Prostate gland (tissue), 2 donors: ENCODE measurements around the gene DDX17. TPM values are rescaled to one million over a fixed set of nuclear protein-coding genes. Genes with fewer than 3 reads are reported as not detected.

ENCODE experiments used
- DNase-seq: peaks from one replicate; pipeline ENCODE4 v3.0.0-alpha.2; 2019; ENCODE audit warnings: low spot score
- H3K27ac ChIP-seq, 2 donors: fragments of 200-600 bp; sonication (generic); 2 replicates each; pipeline ENCODE4 v1.5.1; 2017 to 2019
- H3K27me3 ChIP-seq: fragments of 200-600 bp; sonication (generic); replicated peaks from 2 replicates; pipeline ENCODE4 v1.5.1; 2019; ENCODE audit not compliant: insufficient read depth
- H3K36me3 ChIP-seq, 2 donors: fragments of 200-600 bp; sonication (generic); 1 replicate in 1 of 2; 2 replicates in 1 of 2; pipeline versions ENCODE4 v1.5.1 to v1.8.1; 2017 to 2019
- H3K4me1 ChIP-seq: fragments of 200-600 bp; sonication (generic); replicated peaks from 2 replicates; pipeline ENCODE4 v1.5.1; 2019
- H3K4me3 ChIP-seq, 2 donors: fragments of 200-600 bp; sonication (generic); 2 replicates each; pipeline ENCODE4 v1.5.1; 2017 to 2019
- H3K9me3 ChIP-seq: fragments of 200-600 bp; sonication (generic); 2 replicates; pipeline ENCODE4 v1.5.1; 2017
- POLR2A ChIP-seq: fragments of 450-650 bp; IDR thresholded peaks from one replicate; pipeline ENCODE4 v1.6.1; 2016; ENCODE audit warnings: antibody characterized with exemption, mild to moderate bottlenecking
- POLR2AphosphoS5 ChIP-seq: sonication (generic); formaldehyde crosslinking; IDR thresholded peaks from one replicate; pipeline ENCODE4 v1.6.1; 2017; ENCODE audit warnings: antibody characterized with exemption
- WGBS: methylation state at CpG from one replicate; pipeline ENCODE4 v1.1.5; 2018; 5-methylcytosine and 5-hydroxymethylcytosine counted together
- intact Hi-C: fragments of 100-400 bp; cut with DNase I; formaldehyde crosslinking; loops from one replicate; pipeline ENCODE4 v1.14.2; 2022
- total RNA-seq, 2 donors: library from RNA; depleted of rRNA; stranded (reverse); fragments of >200 nt; gene quantifications; one replicate each; pipeline ENCODE4 v1.1.0, GENCODE V29; 2016
- TF ChIP-seq, protein P1 (sequence below), 4 experiments: fragments of 200-600 bp in 2 of 4; fragments of 450-650 bp in 2 of 4; sonication (generic) in 2 of 4; IDR thresholded peaks; 1 replicate in 3 of 4; 2 replicates in 1 of 4; pipeline ENCODE4 v1.5.1; 2016 to 2019; ENCODE audit warnings: antibody characterized with exemption in 4 of 4, mild to moderate bottlenecking in 2 of 4, moderate library complexity in 2 of 4

The DDX17 gene
- total RNA-seq, 2 donors from 2014 or later: 374 to 600 TPM

DNA sequence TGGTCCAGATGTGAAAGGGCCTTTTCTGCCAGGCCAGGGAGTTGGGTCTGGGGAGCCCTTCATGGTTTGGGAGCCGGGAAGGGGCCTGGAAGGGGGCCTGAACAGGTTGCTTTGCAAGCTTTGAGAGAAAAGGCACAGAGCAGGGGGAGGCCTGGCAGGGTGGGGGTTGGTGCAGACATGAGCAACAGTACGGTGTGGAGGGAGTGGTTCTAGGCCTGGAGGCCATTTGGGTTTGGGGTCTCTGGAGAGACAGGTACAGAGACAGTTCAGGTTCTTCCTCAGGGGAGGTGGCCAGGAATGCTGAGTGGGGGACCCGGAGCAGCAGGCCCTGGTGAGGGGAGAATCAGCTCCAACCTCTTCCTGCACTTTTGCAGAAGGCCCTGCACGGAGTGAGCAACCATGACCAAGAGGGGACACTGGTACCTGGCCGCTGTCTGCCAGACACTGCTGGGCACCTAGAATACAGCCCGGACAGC lies 36.8 kb downstream of the DDX17 start:
- no peaks in the 10 kb centered on the region for H3K27me3 ChIP-seq
- H3K4me3 ChIP-seq: no peak overlapping the region
- WGBS: 95% methylated on average over 6 of the region's 6 CpGs
- intact Hi-C loops: no loop called here
- TF ChIP-seq POLR2AphosphoS5: no peak
- no peak for TF ChIP-seq POLR2A
- TF ChIP-seq, protein P1, sequence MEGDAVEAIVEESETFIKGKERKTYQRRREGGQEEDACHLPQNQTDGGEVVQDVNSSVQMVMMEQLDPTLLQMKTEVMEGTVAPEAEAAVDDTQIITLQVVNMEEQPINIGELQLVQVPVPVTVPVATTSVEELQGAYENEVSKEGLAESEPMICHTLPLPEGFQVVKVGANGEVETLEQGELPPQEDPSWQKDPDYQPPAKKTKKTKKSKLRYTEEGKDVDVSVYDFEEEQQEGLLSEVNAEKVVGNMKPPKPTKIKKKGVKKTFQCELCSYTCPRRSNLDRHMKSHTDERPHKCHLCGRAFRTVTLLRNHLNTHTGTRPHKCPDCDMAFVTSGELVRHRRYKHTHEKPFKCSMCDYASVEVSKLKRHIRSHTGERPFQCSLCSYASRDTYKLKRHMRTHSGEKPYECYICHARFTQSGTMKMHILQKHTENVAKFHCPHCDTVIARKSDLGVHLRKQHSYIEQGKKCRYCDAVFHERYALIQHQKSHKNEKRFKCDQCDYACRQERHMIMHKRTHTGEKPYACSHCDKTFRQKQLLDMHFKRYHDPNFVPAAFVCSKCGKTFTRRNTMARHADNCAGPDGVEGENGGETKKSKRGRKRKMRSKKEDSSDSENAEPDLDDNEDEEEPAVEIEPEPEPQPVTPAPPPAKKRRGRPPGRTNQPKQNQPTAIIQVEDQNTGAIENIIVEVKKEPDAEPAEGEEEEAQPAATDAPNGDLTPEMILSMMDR (IDR thresholded peaks at IDR 0.05): no peak
- no peaks in the 10 kb centered on the region for H3K4me1 ChIP-seq
- no peak for DNase-seq
- H3K27ac ChIP-seq: no peak overlapping the region
- H3K9me3 ChIP-seq: no peaks in the 10 kb centered on the region
- no peaks in the 10 kb centered on the region for H3K36me3 ChIP-seq

DNA sequence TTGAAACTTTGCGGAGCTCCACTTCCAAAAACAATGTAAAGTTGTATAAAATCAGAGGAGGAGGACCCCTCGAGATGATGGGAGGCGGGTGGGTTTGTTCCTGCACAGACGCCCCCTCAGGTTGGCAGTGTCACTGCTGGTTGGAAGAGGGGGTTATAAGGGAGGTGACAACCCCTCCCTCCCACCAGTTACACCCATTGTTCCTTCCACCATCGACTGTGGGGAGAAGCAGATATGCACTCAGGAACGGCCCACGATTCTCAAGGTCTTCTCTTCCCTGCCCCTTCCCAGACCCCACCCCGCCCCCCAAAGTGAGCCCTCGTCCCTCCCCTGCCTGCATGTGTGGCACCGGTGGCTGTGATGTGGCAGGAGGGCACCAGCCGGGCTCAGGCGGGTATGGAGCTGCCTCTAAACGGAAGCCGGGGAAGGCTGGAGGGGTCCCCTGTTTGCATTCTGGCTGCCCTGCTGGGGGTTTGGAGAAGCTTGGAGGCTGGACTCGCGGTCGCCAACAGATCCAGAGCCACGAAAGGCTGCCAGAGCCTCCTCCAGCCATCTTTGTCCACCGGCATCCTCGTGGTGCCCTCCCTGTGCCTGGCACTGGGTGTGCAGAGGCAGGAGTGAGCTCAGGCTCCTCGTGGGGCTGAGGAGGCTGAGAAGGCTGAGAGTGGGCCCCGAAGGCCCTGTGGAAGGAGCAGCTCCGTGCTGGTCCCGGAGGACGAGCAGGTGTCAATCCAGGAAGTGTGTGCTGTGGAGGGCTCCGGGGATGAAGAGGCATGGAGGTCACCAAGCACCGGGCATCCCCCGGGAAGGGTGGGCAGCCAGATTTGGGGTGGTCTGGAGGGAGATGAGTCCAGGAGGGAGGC lies 37.4 kb downstream of the DDX17 start:
- TF ChIP-seq, protein P1 (IDR thresholded peaks at IDR 0.05): no peak
- TF ChIP-seq POLR2AphosphoS5: no peak
- no peak for TF ChIP-seq POLR2A
- DNase-seq: no peak

DNA sequence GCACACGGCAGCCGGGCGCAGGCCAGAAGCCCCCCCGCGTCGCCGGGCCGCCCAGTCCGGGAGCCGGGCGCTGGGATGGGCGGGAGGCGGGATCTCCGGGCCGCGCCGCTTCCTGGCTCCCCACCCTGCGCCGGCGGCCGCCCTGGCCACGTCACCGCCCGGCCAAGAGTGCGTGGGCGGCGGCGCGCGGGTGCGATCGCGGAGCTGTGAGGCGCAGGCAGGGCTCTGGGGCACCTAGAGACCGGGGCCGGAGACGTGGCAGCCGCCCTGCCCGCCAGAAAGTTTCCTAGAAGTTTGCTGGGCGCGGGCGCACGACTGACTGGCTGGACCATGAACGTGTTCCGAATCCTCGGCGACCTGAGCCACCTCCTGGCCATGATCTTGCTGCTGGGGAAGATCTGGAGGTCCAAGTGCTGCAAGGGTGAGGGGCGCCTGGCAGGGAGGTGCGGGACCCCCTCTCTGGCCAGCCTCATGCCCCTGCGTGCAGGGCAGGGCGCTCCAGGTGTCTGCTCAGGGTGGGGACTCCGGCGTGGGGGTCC lies 38.1 kb downstream of the DDX17 start, which contains the start of gene KDELR3:
TSS of gene KDELR3 (plus strand) at position 193 of the 539 bp plus-strand sequence. CDS start at position 331, 138 bp downstream.
- TF ChIP-seq, protein P1 (IDR thresholded peaks at IDR 0.05): no peak
- TF ChIP-seq POLR2A (peak; percentile 30), POLR2AphosphoS5 (no peak)
- no peaks in the 10 kb centered on the region for H3K9me3 ChIP-seq
- H3K27ac ChIP-seq: peak within 1 kb of the TSS in 1 of 2 donors; percentile 26
- no peaks in the 10 kb centered on the region for H3K36me3 ChIP-seq
- H3K4me1 ChIP-seq: no peaks in the 10 kb centered on the region
- H3K27me3 ChIP-seq: no peaks in the 10 kb centered on the region
- H3K4me3 ChIP-seq: peak within 1 kb of the TSS; percentile 40 to 46
- 1% methylated on average over 44 of the region's 53 CpGs for WGBS
- DNase-seq: peak; percentile 46
- intact Hi-C loops: no loop called here

More for the DNA sequence above, 37.4 kb downstream of the DDX17 start:
- Histone ChIP-seq H3K4me3 (peak overlapping the region; percentile 40 to 46), H3K4me1 (no peaks in the 10 kb centered on the region), H3K36me3 (no peaks in the 10 kb centered on the region), H3K9me3 (no peaks in the 10 kb centered on the region), H3K27ac (peak overlapping the region in 1 of 2 donors; percentile 26), H3K27me3 (no peaks in the 10 kb centered on the region)
- intact Hi-C loops: no loop called here
- 58% methylated on average over 28 of the region's 28 CpGs for WGBS

DNA sequence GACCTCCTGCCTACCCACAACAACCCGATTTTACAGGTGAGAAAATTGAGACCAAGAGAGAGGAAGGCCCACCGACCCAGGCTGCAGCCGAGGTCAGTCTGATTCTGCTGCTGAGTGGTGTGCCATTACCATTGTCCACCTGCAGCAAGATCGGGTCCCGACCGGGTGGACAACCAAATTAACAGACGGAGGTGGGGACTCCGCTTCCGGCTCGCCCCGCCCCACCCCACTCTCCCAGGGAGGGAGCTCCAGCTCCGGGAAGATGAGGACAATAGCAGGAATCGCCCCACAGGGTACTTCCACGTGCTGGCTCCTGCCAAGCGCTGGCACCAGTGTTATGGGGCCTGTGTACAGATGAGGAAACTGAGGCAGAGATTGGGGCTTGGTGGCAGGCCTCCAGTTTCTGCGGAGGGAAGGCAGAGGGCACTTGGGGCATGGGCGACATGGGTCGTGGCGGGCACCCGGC lies 38.6 kb downstream of the DDX17 start:
- 19% methylated on average over 20 of the region's 20 CpGs for WGBS

More for the DNA sequence above, 38.6 kb downstream of the DDX17 start:
- Histone ChIP-seq H3K4me1 (no peaks in the 10 kb centered on the region), H3K27me3 (no peaks in the 10 kb centered on the region), H3K27ac (peak overlapping the region in 1 of 2 donors; percentile 26), H3K36me3 (no peaks in the 10 kb centered on the region), H3K9me3 (no peaks in the 10 kb centered on the region), H3K4me3 (peak overlapping the region; percentile 40 to 46)
- TF ChIP-seq, protein P1 (IDR thresholded peaks at IDR 0.05): no peak
- TF ChIP-seq POLR2AphosphoS5 (no peak), POLR2A (no peak)
- DNase-seq: no peak
- intact Hi-C loops: no loop called here
